HG02623 (cell line): ENCODE data around the gene PHACTR3.
"Not testable (repeated sequence)": the region's sequence is repeated elsewhere in the genome, so short reads cannot be mapped to it uniquely, and the experiment has no call there.

Experiments used
- ATAC-seq: cut with Tn5 transposase; IDR thresholded peaks from one replicate; pipeline ENCODE4 v1.9.1; 2021; ENCODE audit warnings: moderate library complexity; ENCODE audit not compliant: unreplicated experiment

PHACTR3 gene

GRCh38 chr20:59618585-59618984, 14.2 kb downstream of the PHACTR3 start:
- not testable (repeated sequence) for ATAC-seq

DNA sequence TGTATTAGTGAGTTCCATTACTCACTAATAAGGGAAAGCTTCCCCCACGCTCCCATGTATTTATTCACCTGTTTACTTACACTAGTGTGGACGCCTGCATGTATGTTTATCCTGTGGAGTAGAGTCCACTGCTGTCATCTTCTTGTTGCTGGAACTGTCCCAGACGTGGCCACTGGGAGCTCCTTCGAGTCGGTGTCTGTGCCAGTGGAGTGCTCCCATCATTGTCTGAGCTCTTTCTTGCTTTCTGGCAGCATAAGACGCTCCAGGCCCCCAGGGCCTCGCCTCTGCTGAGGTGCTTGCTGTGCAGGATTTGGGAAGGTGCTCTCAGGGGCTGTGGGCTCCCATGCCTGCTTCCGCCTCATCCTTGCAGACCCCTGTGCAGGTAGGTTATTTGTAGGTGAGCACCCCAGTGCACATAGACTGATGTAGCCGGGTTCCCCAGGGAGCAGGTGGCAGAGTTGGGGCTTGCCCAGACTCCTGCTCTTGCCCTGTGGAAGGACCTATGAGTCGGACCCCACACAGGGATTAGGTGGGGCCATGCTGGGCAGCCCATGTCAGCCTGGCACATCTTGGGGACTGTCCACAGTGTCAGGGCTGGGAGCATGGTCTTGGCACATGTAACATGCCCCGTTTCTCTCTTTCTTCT, 16.6 kb downstream of the PHACTR3 start:
- ATAC-seq: no peak

DNA sequence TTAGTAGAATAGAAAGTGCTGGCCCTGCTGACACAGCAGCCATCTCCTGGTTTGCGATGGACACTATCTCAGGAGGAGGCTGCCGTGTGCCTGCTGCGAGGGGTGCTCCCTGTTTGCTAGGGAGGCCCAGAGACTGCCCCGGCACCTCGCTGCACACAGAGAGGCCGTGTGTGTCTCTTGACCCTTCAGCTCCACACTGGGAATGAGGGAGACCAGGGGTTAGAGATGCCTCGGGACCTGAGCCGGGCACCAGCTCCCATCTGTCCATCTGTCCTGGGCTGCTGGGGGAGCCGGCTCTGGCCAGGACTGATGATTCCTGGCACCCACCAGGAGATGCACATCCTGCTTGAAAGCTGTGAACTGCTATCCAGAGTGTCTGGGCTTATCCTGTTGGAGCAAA, 18.2 kb downstream of the PHACTR3 start:
- no peak for ATAC-seq

GRCh38 chr20:59623133-59623532, 18.8 kb downstream of the PHACTR3 start:
- ATAC-seq: no peak

DNA sequence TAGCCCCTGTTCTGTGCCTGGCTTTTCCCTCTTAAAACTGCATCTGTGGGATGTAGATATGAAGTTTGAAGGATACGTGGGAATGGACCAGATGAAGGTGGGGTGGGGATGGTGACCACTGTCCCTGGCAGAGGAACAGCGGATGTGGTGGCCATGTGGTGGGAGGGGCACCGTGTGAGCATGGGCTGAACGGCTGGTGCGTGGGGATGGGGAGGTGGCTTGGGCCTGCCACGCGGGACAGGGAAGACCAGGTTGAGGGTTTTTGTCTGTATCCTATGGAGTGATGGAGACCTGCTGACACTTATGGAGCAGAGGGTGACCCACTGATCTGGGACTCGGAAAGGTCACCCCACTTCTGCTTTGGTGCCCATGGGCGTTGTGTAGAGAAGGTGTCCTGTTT, 19.2 kb downstream of the PHACTR3 start:
- no peak for ATAC-seq

- ATAC-seq: no peak
These were observed 20.1 kb downstream of the PHACTR3 start for GRCh38 chr20:59624401-59624800.

DNA sequence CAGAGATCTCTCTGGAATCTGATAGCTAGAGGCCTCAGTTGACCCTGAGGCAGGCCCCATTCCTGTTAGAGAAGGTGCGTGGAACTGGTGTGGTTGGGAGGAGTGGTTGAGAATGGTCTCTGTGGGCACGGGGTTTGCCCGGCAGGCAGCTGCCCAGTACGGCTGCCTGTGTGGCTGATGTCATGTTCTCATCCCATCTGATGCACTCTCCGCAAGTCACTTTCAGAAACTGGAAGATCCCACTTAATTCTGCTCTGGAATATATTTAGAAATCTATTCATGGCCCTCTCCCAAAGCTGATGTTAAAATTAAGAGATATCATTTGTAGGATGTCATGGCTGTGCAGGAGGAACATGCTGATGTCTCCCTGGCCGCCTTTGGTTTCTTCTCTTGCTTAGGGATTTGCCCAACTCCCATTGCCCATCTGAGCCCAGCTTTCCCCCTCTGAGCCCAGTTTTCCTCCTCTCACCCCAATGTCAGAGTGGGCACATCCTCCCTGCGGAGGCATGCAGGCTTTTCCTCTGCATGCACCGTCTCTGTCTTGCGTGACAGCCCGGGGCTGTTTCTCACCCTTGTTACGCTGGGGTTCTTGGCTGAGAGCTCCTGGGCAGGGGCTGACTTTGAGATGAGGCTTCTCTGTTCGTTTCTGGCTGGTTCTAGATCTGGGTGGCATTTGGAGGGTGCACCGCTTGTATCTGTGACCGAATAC, 21.0 kb downstream of the PHACTR3 start:
- ATAC-seq: no peak

- no peak for ATAC-seq
These were observed 23.0 kb downstream of the PHACTR3 start for GRCh38 chr20:59627298-59627697.

DNA sequence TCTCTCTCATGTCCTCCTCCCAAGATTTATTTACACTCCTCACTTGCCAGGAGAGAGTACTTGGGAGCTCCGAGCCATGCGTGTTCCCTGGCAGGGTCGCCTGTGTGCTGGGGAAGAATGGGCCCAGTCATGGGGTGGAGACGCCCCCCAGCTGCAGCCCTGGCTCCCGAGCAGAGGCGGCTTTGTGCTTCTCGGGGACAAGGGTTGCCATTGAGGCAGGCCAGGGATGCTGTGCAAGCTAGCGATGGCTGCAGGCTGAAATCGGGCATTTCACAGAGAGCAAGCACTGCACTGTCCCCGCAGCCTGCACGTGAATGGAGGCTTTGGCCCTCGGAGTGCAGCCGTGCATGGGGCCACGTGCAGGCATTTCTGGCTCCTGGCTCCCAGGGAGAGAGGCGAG, 23.8 kb downstream of the PHACTR3 start:
- ATAC-seq: no peak

GRCh38 chr20:59629141-59630045, 25.1 kb downstream of the PHACTR3 start:
- no peak for ATAC-seq

DNA sequence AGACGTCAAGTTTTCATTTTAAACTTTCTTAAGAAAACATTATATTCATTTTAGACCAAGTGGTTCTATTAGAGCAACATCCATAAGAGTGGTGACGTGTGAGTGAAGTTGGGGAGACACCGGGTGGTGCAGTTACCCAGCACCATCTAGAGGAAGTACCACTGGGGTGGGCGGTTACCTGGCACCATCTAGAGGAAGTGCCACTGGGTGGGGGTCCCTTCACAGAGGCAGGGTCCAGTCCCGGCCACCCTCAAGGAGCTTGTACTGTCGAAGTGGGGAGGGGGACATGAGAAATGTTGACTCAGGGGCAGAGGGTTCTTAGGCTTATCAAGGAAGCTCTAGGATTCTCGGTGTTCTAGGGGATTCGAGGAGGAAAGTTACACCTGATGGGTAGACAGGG, 26.2 kb downstream of the PHACTR3 start:
- ATAC-seq: no peak

DNA sequence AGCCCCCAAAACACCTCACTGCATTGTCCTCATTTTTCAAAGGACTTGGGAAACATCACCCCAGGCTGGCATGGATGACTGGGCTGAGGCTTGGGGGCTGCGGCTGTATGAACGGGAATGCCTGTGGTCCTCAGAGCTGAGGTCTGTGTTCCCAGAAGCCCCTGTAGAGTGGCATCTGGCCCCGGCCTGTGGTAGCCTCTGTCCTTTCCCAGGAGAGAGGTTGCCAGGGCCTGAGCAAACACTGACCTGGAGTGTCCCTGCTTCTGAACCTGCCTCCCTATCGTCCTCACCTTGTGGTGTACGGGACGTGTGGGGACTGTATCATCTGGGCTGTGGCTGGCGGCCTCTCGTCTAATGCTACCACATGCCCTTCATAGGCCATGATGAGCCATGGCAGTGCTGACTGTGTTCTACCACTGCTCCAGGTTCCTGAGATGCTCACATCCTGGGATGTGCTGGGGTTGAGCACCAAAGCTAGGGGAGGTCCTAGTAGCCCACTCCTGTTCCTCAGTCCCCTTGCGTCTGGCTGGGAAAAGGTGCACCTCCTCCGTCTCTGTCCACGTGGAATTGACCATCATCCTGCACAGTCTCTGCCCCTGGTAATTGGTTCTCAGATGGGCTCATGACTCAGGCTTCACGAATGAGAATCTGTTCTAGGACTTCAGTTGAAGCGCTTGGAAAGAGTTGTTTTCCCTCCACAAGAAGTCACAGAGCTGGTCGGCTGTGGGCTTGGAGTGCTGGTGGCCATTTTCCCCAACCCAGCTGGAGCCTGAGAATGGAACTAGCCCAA, 27.6 kb downstream of the PHACTR3 start:
- ATAC-seq: no peak

DNA sequence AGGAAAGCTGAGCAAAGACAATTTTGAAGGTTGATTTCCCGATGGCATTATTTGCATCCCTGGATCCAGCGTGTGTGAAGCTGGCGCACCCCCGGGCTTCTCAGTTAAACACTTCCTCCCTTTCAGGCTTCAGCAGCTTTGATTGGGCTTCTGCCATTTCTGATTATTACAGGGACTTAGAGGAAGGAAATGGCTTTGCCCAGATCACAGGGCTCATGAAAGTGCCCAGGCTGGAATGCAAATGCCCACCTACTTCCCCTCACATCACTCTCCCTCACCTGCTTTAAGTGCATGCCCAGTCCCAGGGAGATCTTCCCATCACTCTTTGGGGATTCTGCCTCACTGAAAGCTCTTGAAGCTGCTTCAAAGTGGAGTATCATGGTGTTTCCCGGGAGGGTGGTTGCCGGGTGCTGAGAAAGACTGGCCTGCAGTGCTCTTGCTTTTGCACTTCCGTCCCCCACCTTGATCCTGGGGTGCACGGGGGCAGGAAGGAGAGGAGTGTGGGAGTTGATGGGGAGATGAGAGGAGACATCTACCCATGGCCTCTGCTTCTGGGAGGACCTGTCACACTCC, 28.3 kb downstream of the PHACTR3 start:
- no peak for ATAC-seq

- ATAC-seq: no peak
These were observed 29.4 kb downstream of the PHACTR3 start for GRCh38 chr20:59633656-59634251.

DNA sequence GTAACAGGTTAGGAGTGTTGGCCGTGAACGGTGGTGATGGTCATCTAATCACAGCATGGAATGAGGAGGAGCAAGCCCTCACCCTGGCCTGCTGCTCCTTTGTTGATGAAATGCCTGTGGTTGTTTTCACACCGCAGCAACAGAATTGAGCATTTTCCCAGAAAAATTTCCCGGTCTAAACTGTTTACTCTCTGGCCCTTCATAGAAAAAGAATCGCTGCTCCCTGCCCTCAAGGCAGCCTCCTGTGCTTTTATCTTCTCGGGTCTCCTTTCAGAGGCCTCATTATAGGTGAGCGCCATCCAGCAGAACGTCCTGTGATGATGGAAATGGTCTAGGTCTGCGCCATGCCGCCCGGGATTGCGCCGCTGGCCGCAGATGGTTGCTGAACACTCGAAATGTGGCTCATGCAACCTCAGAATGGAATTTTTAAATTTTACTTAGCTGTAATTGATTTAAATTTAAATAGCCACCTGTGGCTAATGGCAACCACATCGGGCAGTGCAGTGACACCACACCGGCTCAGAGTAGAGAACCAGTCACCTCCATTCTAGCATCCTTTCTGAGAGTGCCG, 30.2 kb downstream of the PHACTR3 start:
- no peak for ATAC-seq

DNA sequence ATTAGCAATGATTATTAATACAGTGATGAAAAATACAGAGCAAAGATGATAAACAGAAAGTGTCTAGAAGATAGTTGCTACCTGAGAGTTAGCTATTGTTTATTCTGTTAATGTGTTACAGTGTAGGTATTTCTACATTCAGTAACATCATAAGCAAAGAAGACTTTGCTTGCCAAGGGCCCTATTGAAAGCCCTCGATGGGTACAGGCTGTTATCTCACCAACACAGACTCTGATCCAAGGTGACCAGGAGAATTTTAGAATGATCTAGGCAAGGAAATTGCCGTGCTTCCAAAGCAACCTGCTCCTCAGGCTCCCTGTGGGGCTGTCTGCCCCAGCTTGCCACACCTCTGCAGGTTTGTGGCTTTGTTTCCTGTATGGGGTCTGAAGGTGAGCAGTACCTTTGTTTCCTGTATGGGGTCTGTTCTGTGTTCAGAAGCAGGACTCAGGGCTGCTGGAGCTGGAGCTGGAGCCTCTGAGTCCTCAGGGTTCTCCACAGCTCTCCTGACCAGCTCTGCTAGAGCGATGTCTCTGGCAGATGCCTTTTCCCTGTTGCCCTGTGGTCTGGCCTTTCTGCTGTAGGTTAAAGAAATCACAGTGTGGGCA, 32.5 kb downstream of the PHACTR3 start:
- no peak for ATAC-seq

DNA sequence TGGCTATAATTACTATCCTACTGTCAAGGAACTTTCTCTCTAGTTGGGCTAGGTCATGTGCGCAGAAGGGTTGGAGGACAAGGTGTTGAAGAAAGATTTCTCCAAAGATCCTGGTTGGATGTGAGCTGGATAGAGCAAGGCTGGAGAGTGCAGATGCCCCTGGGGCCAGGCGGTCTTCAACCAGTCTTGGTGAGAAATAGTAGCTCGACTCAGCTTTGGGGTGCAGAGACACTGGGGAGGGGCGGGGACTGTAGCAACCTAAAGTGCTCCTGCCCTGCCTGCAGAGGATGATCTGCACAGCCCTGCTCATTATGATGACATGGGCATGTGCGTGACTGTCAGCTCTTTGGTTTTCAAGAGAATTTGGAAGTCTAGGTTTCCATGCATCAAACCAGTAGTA, 35.9 kb downstream of the PHACTR3 start:
- no peak for ATAC-seq

- ATAC-seq: no peak
These were observed 39.3 kb downstream of the PHACTR3 start for GRCh38 chr20:59643615-59644061.

DNA sequence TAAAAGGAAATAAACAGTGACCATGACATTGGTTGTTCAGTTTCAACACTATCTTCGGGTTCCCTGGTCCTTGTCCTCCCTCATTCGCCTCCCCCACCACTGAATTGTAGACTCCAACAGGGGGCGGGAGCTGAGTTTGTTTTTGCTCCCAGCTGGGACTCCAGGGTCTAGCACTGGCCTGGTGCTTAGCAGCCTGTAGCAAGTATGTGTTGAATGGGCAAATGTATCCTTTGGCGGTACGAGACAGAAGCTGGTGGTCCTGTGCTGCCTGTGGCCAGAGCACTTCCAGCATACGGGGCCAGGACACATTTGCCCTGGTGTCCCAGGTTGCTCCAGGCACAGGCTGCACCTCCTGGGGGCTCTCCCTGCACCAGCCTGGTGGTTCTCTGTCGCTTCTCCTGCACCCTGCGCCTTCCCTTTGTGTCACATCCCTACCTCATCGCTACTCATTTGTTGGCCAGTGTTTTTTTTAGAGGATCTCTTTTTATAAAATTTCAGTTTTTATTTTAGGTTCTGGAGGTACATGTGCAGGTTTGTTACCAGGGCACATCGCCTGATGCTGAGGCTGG, 40.1 kb downstream of the PHACTR3 start:
- no peak for ATAC-seq
